Endothelial cell of umbilical vein (primary cell): ENCODE measurements around the gene DNAJB12. TPM values are rescaled to one million over a fixed set of nuclear protein-coding genes. Genes with fewer than 3 reads are reported as not detected.
A peak's percentile ranks its signal among the peaks of the same experiment; 100 is the strongest.

Experiments
- BruUV-seq: library from RNA; stranded (reverse); fragments of 400-500 nt; replicated peaks from 2 replicates; lab custom pipeline; 2021; lab: Mats Ljungman, UMichigan
- CTCF ChIA-PET: fragments of 300-600, 350-600 bp; sonication (Branson Sonifier 250); formaldehyde crosslinking; loops from one replicate; lab custom pipeline; 2021; ENCODE audit warnings: antibody characterized with exemption, inconsistent platforms; lab: Charles Lee
- POLR2A ChIA-PET: fragments of 300-600, 350-600 bp; sonication (Branson Sonifier 250); formaldehyde crosslinking; loops from one replicate; lab custom pipeline; 2021; ENCODE audit warnings: antibody characterized with exemption, inconsistent platforms; lab: Charles Lee
- DNase-seq: peaks from one replicate; pipeline ENCODE4 v3.0.0-alpha.2; 2011; ENCODE audit warnings: low read depth, low spot score
- FAIRE-seq: peaks from 2 replicates; lab custom pipeline; 2011; peaks lifted over from hg19 to GRCh38; lab: Jason Lieb, UNC
- H2AFZ ChIP-seq: 2 replicates; pipeline ENCODE4 v1.6.0; 2012; ENCODE audit warnings: low read depth, low read length, control low read depth, inconsistent platforms
- H3K27ac ChIP-seq: 2 replicates; pipeline ENCODE4 v1.5.1; 2011; ENCODE audit warnings: low read depth, mild to moderate bottlenecking, control low read depth, low read length, moderate library complexity; ENCODE audit not compliant: insufficient read depth
- H3K27me3 ChIP-seq, 2 experiments: 2 replicates each; pipeline versions ENCODE4 v1.6.0 to v1.6.1; 2011; ENCODE audit warnings: low read length in 2 of 2, mixed read lengths in 1 of 2; ENCODE audit not compliant: control insufficient read depth in 2 of 2, insufficient read depth in 2 of 2
- H3K36me3 ChIP-seq, 2 experiments: 2 replicates in 1 of 2; 3 replicates in 1 of 2; pipeline ENCODE4 v1.5.1; 2011; ENCODE audit warnings: low read length in 2 of 2, mild to moderate bottlenecking in 1 of 2, moderate library complexity in 1 of 2; ENCODE audit not compliant: control insufficient read depth in 2 of 2, insufficient read depth in 2 of 2; ENCODE audit errors: extremely low read depth in 1 of 2
- H3K4me1 ChIP-seq: 3 replicates; pipeline ENCODE4 v1.5.1; 2011; ENCODE audit warnings: mild to moderate bottlenecking, low read length; ENCODE audit not compliant: control insufficient read depth, insufficient read depth; ENCODE audit errors: extremely low read depth
- H3K4me2 ChIP-seq: 2 replicates; pipeline ENCODE4 v1.6.1; 2011; ENCODE audit warnings: low read length, control low read depth, mixed read lengths; ENCODE audit not compliant: insufficient read depth
- H3K4me3 ChIP-seq, 3 experiments: fragments of 200-600 bp in 1 of 3; sonication (generic), shearing (Covaris generic) in 1 of 3; replicated peaks in 1 of 3; 2 replicates each; pipeline ENCODE4 v1.5.1; 2011 to 2016; ENCODE audit warnings: control low read depth in 3 of 3, low read length in 3 of 3, mild to moderate bottlenecking in 2 of 3, inconsistent platforms in 1 of 3, low read depth in 1 of 3, moderate library complexity in 1 of 3; ENCODE audit not compliant: insufficient read depth in 1 of 3
- H3K79me2 ChIP-seq: 2 replicates; pipeline ENCODE4 v1.6.0; 2012; ENCODE audit warnings: low read length, inconsistent platforms; ENCODE audit not compliant: control insufficient read depth, insufficient read depth
- H3K9ac ChIP-seq: replicated peaks from 2 replicates; pipeline ENCODE3; 2011; ENCODE audit warnings: low read length, control low read depth; ENCODE audit not compliant: insufficient read depth; ENCODE audit errors: extremely low read depth
- H3K9me1 ChIP-seq: replicated peaks from 3 replicates; pipeline ENCODE4 v1.6.0; 2011; ENCODE audit warnings: mild to moderate bottlenecking, low read length; ENCODE audit not compliant: control insufficient read depth, insufficient read depth; ENCODE audit errors: extremely low read depth
- H3K9me3 ChIP-seq: replicated peaks from 2 replicates; pipeline ENCODE4 v1.5.1; 2012; ENCODE audit warnings: low read length, inconsistent platforms; ENCODE audit not compliant: control insufficient read depth, insufficient read depth
- H4K20me1 ChIP-seq: replicated peaks from 2 replicates; pipeline ENCODE3; 2011; ENCODE audit warnings: mild to moderate bottlenecking, low read length; ENCODE audit not compliant: control insufficient read depth, insufficient read depth; ENCODE audit errors: extremely low read depth
- CTCF ChIP-seq, 2 donors: IDR thresholded peaks; 1 replicate in 1 of 2; 2 replicates in 1 of 2; pipeline ENCODE4 v1.5.1; 2011; ENCODE audit warnings: low read length in 2 of 2, mild to moderate bottlenecking in 2 of 2, moderate library complexity in 2 of 2, control low read depth in 1 of 2, inconsistent platforms in 1 of 2, low read depth in 1 of 2; ENCODE audit not compliant: insufficient read depth in 1 of 2; ENCODE audit errors: extremely low read depth in 1 of 2
- EZH2 ChIP-seq: IDR thresholded peaks from 2 replicates; pipeline ENCODE4 v1.6.1; 2012; ENCODE audit warnings: borderline replicate concordance, low read depth, mild to moderate bottlenecking, moderate library complexity, low read length, inconsistent platforms; ENCODE audit not compliant: severe bottlenecking
- FOS ChIP-seq: IDR thresholded peaks from 2 replicates; pipeline ENCODE4 v1.6.1; 2011; ENCODE audit warnings: mild to moderate bottlenecking, low read length, moderate library complexity, borderline replicate concordance; ENCODE audit not compliant: insufficient read depth
- GATA2 ChIP-seq: IDR thresholded peaks from 2 replicates; pipeline ENCODE4 v1.7.0; 2011; ENCODE audit warnings: low read depth, mild to moderate bottlenecking, moderate library complexity, mixed read lengths, low read length; ENCODE audit not compliant: insufficient read length, insufficient read depth
- JUN ChIP-seq: IDR thresholded peaks from 2 replicates; pipeline ENCODE4 v1.6.1; 2011; ENCODE audit warnings: borderline replicate concordance, low read depth; ENCODE audit not compliant: insufficient read length, insufficient read depth
- MYC ChIP-seq: IDR thresholded peaks from one replicate; pipeline ENCODE4 v1.6.1; 2011; ENCODE audit warnings: mild to moderate bottlenecking, low read depth, low read length
- POLR2A ChIP-seq: IDR thresholded peaks from 2 replicates; pipeline ENCODE4 v1.6.1; 2012; ENCODE audit warnings: low read depth, mild to moderate bottlenecking, control low read depth, low read length
- POLR2AphosphoS5 ChIP-seq: IDR thresholded peaks from 2 replicates; pipeline ENCODE4 v1.6.1; 2012; ENCODE audit warnings: low read depth, mild to moderate bottlenecking, control low read depth, low read length, moderate library complexity; ENCODE audit not compliant: insufficient read depth
- dilution Hi-C: fragments of 300-500 bp; cut with MboI; formaldehyde crosslinking; loops from one replicate; pipeline ENCODE4 v1.15.0; 2019; ENCODE audit warnings: low sequenced_read_pairs; ENCODE audit not compliant: extremely low pct_ligation_motif_present
- intact Hi-C: fragments of 100-400 bp; cut with micrococcal nuclease; formaldehyde crosslinking; loops from one replicate; pipeline ENCODE4 v1.10.0; 2022
- polyA plus RNA-seq, 4 experiments: library from polyadenylated mRNA; depleted of rRNA in 3 of 4; stranded (reverse) in 3 of 4; unstranded in 1 of 4; fragments of >200 nt; gene quantifications; 2 replicates each; pipeline versions ENCODE4 v1.2.1 to v1.2.3, GENCODE V29; 2011 to 2012; ENCODE audit warnings: missing spikeins in 1 of 4
- total RNA-seq: library from RNA; stranded (reverse); gene quantifications from 2 replicates; pipeline ENCODE4 v1.2.3, GENCODE V29; 2021
- TF ChIP-seq, protein P1 (sequence below): IDR thresholded peaks from 2 replicates; pipeline ENCODE4 v1.6.1; 2011; ENCODE audit not compliant: insufficient read depth, insufficient read length

Gene DNAJB12
- total and polyA plus RNA-seq, 2 donors (not counting 3 experiments of a cell fraction or from before 2014, with no cell fraction given): 27.2 to 44.2 TPM

GRCh38 chr10:72338180-72338579 is 16.5 kb downstream of the DNAJB12 start:
- no peaks in the 10 kb centered on the region for H4K20me1 ChIP-seq
- no peaks in the 10 kb centered on the region for H3K9me3 ChIP-seq
- no peaks in the 10 kb centered on the region for H3K79me2 ChIP-seq
- H2AFZ ChIP-seq: no peak overlapping the region
- H3K27me3 ChIP-seq: no peaks in the 10 kb centered on the region
- no peak overlapping the region for H3K9ac ChIP-seq
- BruUV-seq: no TSS peak
- no peak for DNase-seq
- intact Hi-C loops (loop anchor here (5.0 kb wide), 1 partner anchor 166 kb away; no protein-coding TSS in a partner anchor), dilution Hi-C loops (no loop called here)
- H3K36me3 ChIP-seq: peaks cover 7 to 27% of the 10 kb centered on the region in 2 experiments
- POLR2A ChIA-PET: interaction anchor here (0.9 to 1.9 kb wide), 2 partner anchors 65 to 211 kb away, joined by 3 to 4 read pairs; no protein-coding TSS in a partner anchor
- no peak overlapping the region for H3K27ac ChIP-seq
- no peak overlapping the region for H3K4me3 ChIP-seq
- H3K4me2 ChIP-seq: no peak overlapping the region
- FAIRE-seq: peak; percentile 40
- TF ChIP-seq FOS (no peak), CTCF (IDR thresholded peaks at IDR 0.05; ENCODE audit: extremely low read depth in 1 of 2, insufficient read depth in 1 of 2, low read depth in 1 of 2, low read length in 2 of 2) (no peak), MYC (no peak), POLR2A (no peak), JUN (no peak), EZH2 (no peak), GATA2 (no peak), POLR2AphosphoS5 (no peak)
- TF ChIP-seq, protein P1, sequence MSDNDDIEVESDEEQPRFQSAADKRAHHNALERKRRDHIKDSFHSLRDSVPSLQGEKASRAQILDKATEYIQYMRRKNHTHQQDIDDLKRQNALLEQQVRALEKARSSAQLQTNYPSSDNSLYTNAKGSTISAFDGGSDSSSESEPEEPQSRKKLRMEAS: no peak
- H3K9me1 ChIP-seq: no peaks in the 10 kb centered on the region
- CTCF ChIA-PET: interaction anchor here (0.7 to 12.3 kb wide), 11 partner anchors 10 to 442 kb away, joined by 3 to 214 read pairs (median 4); partner anchors contain the start of gene DDIT4
- H3K4me1 ChIP-seq: peaks cover 42% of the 10 kb centered on the region
